Embryonic facial prominence (tissue), 1 donor: ENCODE results near the gene NOP14.
"Not testable (repeated sequence)": the region's sequence is repeated elsewhere in the genome, so short reads cannot be mapped to it uniquely, and the experiment has no call there.

Experiments used
- DNase-seq: peaks from one replicate; pipeline ENCODE4 v3.0.0-alpha.2; 2016; ENCODE audit errors: extremely low spot score

Gene NOP14

DNA sequence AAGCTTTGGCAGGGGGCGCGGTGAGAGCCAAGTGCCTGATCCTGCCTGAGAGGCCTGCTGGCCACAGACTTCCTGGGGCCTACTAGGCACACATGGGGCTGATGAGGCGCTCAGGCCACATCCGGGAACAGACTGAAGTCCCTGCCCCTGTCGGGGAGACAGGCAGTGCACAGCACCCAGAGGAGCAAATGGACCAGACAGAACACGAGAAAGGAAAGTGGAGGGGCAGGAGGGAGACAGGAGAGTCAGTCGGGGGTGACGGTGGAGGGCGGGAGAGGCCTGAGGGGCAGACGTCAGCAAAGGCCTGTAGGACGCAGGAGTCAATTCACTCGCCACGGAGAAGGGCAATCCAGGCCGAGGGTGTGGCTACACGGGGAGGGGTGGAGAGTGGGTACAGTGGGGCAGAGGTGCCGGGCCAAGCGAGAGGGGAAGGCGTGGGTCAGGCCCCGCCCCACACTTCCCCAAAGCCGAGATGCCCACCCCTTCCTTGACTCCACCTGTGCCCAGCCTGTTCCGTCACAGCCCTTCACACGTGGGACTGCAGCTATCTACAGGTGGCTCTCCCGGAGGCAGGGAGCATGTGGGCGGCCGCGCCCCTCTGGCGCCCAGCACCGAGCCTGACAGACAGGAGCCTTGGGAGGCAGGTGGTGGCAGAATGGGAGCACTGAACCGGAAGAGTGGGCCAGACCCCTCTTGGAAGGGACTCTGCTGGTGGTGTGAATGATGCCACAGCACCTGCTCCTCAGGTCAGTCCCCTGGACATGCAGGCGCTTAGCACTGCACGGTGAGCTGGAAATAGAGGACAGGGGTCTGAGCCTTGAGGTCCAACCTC lies 20.5 kb downstream of the NOP14 start:
- no peak for DNase-seq

DNA sequence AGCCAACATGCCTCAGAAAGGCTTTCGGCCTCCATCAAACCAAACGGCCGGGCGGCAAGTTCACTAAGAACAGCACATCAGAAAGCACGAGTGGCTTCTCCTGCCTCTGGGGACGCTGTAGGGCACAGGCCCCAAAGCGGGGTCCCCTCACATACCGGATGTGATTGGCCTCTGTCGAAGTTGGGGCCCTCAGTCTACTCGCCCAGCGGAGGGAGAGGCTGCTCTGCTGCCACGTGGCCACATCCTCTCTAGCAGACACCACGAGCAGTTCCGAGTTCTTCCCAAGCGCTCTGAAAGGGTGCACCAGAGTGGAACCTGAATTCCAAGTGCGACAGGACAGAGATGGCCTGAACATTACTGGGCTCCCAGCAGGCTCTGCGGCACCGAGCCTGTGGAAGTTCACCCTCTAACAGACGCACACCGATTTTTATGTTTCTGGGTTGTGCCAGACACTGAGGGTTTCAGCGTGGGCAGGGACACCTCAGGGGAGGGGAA lies 21.1 kb downstream of the NOP14 start:
- no peak for DNase-seq

DNA sequence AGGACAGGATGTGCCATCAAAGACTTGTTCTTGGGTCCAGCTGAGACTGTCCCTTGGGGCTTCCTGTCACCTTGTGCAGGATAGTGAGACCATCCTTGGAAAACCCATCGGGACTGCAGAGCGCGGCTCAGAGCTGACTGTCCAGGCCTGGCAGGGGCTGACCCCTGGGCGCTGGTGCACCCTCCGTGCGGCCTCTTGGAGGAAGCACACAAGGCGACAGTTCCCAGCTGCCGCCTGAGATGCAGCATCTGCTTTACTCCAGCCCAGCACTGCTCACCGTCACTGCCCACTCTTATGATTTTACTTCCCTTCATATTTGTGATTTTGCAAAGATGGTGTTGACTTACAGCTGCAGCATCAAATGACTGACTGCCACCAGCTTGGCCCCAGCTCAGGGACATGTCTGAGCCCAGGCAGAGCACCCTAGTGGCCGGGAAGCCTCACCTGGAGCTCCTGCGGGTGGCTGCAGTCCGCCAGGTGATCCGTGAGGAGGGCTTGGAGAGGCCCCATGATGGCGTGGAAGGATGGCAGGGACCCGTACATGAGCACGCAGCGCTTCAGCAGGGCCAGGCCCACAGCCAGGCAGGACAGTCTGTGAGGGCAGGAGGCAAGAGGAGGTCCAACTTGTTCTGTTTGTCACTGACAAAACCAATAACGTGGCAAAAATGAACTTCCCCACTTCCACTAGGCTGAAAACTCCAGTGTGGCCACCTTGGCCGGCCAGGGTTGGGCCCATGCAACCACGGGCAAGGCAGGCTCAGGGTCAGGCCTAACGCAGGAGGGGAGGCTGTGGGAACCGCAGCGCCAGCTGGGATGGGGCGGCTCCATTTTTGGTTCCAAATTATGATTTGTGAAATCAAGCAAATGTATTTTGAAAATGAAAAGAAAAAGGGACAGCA lies 21.8 kb downstream of the NOP14 start:
- DNase-seq: no peak

DNA sequence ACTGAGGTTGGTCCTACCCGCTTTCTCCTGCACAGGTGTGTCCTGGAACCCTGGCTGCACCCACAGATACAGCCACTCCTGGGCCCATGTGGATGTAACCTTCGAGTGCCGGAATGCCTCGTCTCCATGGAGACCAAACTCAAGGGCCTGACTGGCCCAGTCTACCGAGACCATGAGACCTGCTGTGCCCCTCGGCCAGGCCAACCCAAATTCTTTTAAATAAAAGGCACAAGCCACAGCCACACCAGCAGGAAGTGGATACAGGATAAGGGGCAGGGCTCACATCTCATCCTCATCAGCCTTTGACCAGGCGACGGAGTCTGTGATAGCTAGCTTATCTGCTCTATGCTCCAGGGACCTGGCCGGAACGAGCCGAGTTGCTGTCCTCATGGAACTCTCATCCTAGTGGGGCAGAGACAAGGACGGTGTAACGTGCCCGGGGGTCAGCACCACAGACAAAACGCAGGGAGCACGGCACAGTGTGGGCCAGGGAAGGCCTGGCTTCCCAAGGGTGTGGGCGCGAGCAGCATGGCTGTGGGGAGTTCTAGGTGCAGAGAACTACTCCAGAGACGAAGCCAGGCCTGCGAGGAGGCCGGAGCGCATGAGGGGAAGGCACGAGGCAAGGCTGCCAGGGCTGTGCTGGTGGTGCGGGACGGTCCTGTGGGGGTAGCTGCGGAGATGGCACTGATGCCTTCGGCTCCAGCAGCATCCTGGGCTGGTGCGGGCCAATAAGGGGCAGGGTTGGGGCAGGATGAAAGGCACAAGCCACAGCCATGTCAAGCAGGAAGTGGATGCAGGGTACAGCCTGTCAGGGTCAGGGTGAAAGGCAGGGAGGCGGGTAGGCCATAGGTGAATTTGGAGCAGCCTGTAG lies 22.7 kb downstream of the NOP14 start:
- DNase-seq: no peak

DNA sequence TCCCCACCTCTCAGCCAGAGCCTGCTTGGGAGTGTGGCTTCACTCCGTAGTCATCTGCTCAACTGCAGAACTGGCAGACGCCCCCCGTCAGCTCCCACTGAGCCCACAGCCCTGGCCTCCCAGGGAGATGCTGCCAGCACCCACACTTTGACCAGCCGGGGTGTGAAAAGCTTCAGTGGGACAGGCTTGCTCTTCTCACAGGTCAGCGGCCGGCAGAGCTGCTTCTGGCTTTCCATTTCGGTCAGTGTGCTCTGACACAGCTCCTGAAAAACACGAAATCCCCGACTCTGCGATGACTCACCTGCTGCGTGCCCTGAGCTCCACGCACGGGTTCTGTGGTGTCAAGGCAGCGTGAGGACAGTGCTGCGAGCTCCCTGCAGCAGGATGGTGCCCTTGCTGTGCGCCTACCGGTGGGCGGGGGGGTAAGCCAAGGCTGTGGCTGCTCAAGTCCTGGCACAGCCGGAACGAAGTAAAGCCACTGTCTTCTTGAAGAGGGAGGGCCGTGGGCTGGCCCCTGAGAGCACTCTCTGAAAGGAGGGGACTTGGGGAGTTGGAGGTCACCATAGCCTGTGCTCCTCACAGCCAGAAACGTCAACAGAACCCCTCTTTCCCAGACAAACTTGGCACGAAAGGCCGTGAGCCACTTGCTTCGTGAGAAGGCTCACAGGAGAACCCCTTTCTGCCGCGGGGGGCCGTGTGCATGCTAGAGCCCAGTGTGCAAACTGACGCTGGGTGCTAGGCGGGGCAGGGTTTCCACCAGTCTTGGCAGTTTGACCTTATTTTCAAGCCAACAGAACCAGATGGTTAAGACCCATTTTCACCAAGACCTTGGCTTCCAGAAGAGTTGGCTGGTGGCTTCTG lies 23.6 kb downstream of the NOP14 start:
- DNase-seq: no peak

DNA sequence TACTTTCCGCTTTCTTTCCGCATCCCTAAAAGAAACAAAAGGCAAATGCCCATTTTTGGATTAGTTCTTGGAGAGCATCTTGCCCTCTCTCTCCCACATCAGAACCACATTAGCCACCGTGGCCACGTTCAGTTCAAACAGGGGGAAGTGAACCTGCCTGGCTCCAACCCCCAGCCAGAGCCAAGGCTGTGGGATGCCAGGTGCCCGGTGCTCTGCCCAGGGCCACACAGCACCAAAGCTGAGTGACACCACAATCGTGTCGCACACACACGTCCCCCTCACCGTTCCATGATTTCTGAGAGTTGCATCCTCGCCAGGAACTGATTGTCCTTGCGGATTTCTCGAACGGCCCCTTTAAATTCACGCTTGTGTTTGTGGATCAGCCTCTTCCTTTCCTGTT lies 24.3 kb downstream of the NOP14 start:
- no peak for DNase-seq

DNA sequence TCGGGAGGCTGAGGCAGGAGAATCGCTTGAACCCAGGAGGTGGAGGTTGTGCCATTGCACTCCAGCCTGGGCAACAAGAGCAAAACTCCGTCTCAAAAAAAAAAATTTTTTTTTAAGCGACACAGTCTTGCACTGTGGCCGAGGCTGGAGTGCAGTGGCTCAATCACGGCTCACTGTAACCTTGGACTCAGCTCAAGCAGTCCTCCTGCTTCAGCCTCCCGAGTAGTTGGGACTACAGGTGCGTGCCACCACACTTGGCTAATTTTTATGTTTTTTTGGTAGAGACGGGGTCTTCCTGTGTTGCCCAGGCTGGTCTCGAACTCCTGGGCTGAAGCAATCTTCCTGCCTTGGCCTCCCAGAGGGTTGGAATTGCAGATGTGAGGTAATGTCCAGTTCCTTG lies 24.8 kb downstream of the NOP14 start:
- not testable (repeated sequence) for DNase-seq

DNA sequence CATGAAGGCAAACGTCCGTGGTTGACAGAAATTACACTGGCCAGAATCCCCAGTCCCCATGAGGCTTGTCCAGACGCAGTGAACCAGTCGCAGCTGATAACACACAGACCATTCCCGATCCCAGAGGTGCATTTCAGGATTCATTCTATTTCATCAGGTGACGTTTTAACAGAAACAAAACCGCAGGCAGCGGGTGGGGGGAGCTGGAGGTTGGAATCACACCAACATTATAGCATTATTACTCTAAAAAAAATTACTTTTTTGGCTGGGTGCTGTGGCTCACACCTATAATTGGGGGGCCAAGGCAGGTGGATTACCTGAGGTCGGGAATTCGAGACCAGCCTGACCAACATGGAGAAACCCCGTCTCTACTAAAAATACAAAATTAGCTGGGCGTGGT lies 25.2 kb downstream of the NOP14 start:
- no peak for DNase-seq

DNA sequence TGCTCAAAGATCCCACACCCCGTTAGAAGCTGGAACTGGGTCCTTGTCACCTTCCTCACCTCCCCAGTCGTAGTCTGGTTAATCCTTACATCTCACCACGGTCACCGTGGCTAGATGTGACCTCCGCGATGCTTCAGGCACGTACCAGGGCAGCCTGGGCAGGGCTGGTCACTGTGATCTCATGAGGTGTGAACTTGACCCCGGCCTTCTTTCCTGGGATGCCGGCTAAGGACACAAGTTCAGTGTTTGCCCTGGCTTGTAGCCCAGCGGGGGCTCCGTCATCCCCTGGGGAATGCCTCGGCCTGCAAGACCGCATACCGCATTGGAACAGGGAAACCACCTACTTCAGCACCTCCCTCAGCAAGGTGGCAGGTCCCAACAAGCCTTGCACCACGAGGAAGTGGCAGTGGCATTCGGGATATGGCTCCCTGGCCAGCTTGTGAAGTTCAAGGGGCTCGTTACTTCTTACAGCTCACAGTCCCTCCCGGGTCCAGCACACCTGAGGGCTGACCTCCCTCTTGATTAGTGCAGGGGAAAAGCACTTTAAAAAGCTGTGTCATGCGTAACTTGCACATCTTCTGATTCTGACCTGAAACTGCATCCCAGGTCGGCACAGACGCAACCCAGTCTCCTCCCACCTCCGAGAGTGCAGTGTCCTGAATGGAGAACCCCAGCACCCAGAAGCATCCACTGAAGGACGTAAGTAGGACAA lies 25.9 kb downstream of the NOP14 start:
- DNase-seq: no peak

DNA sequence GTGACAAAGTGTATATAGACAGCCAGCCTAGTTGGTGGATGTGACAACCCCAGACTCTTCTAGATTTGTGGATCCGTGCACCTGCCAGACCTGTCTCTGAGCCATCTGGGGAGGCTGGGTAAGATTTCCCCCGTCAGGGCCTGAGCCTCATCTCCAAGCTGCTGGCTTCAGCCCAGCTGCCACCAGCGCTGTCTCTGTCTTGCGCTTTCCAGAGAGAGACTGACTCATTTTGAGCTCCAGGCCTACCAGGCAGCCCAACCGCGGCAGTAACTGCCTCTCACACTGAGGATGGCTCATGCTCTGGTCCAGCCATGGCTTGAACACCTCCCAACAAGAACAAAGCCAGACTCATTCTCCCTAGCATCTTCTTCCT lies 26.4 kb downstream of the NOP14 start:
- no peak for DNase-seq

DNA sequence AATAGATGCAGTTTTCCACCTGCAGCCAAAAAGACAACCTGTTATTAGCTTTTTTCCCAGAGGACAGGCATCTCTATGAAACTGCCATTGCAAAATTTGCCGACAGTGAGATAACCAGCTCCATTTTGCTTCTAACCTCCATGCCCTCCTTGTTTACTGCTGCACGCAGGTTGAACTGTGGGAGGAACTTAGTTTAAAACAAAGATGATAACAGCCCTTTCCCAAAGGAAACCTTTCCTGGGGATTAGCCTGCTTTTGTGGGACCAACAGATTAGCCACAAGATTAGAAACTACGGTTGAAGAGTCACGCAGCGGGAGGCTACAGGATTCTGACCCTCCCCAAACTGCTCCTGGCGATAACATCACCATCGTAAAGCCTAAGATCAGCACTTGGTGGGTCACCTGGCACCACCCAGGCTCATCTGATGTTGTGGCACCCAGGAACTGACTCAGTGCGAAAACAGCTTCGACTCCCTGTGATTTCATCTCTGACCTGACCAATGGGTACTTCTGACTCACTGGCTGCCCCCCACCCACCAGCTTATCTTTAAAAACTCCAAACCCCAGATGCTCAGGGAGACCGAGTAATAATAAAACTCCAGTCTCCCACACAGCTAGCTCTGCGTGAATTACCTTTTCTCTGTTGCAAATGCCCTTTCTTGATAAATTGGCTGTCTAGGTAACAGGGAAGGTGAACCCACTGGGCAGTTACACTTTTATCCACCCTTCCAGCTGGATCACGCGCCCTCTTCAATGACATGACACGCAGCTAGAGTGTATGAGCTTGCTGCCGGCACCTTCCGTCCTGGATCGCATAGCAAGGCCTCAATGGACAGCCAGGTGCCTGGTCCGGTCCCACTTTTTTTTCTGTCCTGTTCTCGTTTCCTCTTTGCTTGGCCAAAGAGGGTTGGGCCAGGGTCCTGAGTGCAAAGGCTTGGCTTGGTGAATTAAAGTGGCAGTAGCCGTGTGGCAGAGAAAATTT lies 27.2 kb downstream of the NOP14 start:
- DNase-seq: no peak

DNA sequence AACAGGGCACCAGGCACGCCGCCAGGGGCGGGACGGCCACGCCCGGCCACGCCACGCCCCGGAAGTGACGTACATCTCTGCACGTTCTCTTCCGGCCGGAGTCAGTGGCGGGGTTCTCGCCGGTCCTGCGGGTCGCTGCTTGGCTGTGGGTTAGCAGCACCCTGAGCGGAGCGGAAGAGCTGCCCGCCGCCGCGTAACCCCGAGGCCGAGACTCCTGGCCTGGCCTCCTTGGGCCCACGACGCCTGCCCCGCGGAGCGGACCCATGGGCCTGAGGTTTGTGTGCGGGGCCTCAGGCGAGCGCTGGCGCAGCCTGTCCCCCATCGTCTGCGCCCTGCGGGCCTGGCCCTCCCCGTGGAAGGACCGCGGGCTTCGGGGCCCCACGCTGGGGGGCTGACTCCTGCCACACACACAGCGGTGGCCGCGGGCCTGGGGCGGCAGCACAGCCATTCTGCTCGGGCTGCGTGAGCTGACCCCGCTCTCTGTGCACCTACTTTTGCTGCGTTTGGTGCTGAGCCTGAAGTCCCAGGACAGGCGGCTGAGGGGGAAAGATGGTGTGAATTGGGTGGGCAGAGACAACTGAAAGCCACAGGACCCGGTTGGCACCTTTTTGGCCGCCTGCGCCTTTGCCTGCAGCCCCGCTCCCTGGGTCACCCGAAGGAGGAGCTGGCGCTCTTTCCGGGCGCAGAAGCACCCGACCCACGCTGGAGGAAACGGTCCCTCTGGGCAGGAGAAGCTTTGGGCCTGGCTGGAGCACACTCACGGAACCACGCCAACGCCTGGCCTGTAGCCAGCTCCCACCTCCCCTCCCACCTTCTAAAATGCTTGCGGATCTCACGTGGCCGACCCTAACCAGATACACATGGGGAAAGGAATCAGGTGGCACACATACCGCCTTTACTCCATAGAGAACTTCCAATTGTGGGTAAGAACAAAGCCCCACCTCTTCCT lies 28.1 kb downstream of the NOP14 start:
- DNase-seq: peak; percentile 67

DNA sequence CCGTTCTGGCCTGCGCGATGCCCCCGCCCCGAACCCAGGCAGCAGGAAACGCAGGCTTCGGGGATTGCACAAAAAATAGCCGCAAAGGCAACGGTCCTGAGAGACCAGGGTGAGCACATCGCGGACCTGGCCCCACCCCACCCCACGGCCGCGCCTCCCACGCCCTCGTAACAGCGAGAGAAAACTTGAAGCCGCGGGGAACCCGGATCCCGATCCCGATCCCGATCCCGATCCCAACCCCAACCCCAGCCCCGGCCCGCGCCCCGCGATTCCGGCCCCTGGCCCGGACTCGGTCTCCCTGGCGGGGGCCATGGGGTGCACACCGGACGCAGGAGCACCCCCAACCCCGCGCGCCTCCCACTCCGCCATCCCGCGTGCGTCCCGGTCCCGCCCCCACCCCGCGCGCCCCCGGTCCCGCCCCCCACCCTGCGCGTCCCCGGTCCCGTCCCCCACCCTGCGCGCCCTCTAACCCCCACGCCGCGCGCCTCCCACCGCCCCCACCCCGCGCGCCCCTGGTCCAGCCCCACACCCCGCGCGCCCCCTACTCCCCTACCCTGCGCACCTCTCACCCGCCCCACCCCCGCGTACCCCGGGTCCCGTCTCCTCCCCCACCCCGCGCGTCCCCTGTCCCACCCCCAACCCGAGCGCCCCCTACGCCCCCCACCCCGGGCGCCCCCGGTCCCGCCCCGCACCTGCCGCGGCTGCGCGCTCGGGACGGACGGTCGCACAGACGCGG lies 29.0 kb downstream of the NOP14 start:
- no peak for DNase-seq

DNA sequence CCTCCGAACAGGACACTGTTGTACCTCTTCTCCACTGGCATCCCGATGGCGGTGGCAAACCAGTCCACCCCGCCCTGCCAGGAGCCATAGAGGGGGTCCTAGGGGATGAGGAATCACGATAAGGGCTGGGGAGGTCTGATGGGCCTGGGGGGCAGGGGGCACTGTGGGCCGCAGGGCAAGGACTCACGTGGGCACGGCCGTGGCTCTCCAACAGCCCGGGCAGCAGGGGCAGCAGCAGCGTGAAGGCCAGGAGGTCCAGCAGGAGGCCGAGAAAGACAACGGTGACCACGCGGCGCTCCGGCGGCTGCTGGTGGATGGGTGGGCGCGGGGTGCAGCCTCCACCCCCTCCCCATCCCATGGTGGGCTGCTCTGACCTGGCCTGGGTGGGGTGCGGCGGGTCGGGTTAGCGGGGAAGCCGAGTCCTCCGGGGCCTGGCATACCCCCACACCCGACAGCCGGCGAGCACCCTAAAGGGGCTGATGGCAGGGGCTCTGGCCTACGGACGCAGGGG lies 29.6 kb downstream of the NOP14 start:
- no peak for DNase-seq

DNA sequence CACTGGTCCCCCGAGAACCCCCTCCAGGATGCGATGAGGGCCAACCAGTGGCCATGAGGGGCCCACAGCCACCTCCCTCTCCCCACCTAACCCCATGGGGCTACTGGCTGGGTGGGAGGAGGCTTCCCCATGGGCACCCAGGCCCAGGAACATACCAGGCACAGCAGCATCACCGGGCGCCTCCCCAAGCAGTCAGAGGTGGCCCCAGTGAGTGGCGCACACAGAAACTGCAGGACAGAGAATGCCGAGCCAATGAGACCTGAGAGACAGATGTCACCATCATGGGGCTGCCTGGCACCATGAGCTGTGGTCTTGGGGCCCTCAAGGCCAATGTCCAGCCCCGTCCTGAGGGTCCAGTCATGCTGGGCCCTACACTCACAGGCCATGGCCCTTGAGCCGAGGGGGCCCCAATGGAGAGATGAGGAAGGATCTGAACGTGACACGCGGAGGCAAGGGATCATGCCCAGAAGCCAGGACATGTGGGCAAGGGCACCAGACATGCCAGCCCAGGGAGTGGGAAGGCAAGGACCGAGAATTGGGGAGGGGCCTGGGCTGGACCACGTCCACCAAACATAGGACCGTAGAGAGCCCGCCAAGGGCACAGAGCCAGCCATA lies 30.1 kb downstream of the NOP14 start:
- no peak for DNase-seq

DNA sequence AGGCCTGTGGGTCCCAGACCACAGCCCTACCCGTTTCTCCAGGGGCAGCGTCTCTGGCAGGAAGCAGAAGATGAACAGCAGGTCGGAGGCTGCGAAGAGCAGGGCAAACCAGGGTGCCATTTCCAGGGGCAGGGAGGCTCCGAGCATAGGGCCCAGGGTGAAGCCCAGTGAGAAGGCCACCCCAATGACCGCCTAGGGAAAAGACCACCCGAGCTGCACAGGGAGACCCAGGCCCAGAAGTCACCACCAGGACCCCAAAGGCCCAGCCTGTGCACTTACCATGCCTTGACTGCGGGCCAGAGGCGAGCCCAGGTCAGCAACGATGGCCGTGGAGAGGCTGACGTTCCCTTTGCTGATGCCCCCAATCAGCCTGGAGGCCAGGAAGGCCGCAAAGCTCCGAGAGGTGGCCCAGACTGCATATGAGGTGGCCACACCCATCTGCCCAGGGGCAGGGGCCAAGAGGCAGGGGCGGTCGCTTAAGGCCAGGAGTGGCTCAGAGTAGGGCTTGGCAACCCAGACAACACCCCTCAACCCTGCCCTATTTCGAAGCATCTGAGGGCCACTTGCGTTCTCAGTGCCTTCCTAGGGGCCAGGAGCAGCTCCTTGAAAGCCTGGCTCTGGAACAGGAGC lies 30.8 kb downstream of the NOP14 start:
- no peak for DNase-seq
